Upper lobe of left lung (tissue), 6 donors: ENCODE measurements around the gene SEMA5A. TPM values are rescaled to one million over a fixed set of nuclear protein-coding genes. Genes with fewer than 3 reads are reported as not detected.
A peak's percentile ranks its signal among the peaks of the same experiment; 100 is the strongest.

ENCODE experiments used
- ATAC-seq, 2 donors: fragments of 200-7000 bp; cut with Tn5 transposase; one replicate each; pipeline ENCODE4 v1.9.1; 2022; ENCODE audit warnings: mild to moderate bottlenecking in 2 of 2, moderate library complexity in 2 of 2; ENCODE audit not compliant: low FRiP score in 2 of 2
- DNase-seq, 2 donors: peaks; one replicate each; pipeline ENCODE4 v3.0.0-alpha.2; 2019 to 2020
- H3K27ac ChIP-seq, 4 donors: fragments of 200-600 bp; sonication (generic); one replicate each; pipeline ENCODE4 v1.5.1; 2016 to 2019
- H3K27me3 ChIP-seq, 4 donors: fragments of 200-600 bp; sonication (generic); one replicate each; pipeline ENCODE4 v1.5.1; 2017 to 2019
- H3K36me3 ChIP-seq, 4 donors: fragments of 200-600 bp; sonication (generic); one replicate each; pipeline ENCODE4 v1.5.1; 2016 to 2019
- H3K4me1 ChIP-seq, 4 donors: fragments of 200-600 bp; sonication (generic); one replicate each; pipeline ENCODE4 v1.5.1; 2018 to 2019
- H3K4me3 ChIP-seq, 4 donors: fragments of 200-600 bp; sonication (generic); one replicate each; pipeline ENCODE4 v1.5.1; 2017 to 2019; ENCODE audit warnings: mild to moderate bottlenecking in 2 of 4, moderate library complexity in 1 of 4
- H3K9me3 ChIP-seq, 4 donors: fragments of 200-600 bp; sonication (generic); one replicate each; pipeline ENCODE4 v1.5.1; 2018 to 2019
- CTCF ChIP-seq, 6 experiments: fragments of 450-650 bp in 4 of 6; fragments of 200-600 bp in 2 of 6; sonication (generic) in 2 of 6; IDR thresholded peaks; one replicate each; pipeline ENCODE4 v1.5.1; 2016 to 2019; ENCODE audit warnings: antibody characterized with exemption in 6 of 6
- EP300 ChIP-seq, 4 donors: sonication (generic); formaldehyde crosslinking; IDR thresholded peaks; one replicate each; pipeline ENCODE4 v1.5.1; 2017; ENCODE audit warnings: antibody characterized with exemption in 4 of 4, control low read depth in 2 of 4
- POLR2A ChIP-seq, 4 donors: fragments of 450-650 bp; IDR thresholded peaks; one replicate each; pipeline ENCODE4 v1.5.1; 2016 to 2017; ENCODE audit warnings: antibody characterized with exemption in 4 of 4, mild to moderate bottlenecking in 2 of 4
- POLR2AphosphoS5 ChIP-seq, 2 donors: sonication (generic); formaldehyde crosslinking; IDR thresholded peaks; one replicate each; pipeline ENCODE4 v1.5.1; 2017; ENCODE audit warnings: antibody characterized with exemption in 2 of 2
- WGBS, 2 donors: methylation state at CpG; one replicate each; pipeline ENCODE4 v1.1.5; 2017 to 2018; 5-methylcytosine and 5-hydroxymethylcytosine counted together
- total RNA-seq, 6 donors: library from RNA; depleted of rRNA in 4 of 6; stranded (reverse); fragments of >200 nt in 4 of 6; gene quantifications; one replicate each; pipeline versions ENCODE4 v1.1.0 to v1.2.1, GENCODE V29; 2016 to 2021
- donor health status: DM: no; HTN: no; CAD: no; lungs with moderate emphysema.
- donor health status: DM: no; HTN: yes; CAD: no; lungs with severe emphysema.

The SEMA5A gene
- total RNA-seq, 6 donors from 2014 or later, result 5.2 to 40.5 (median 27.5) TPM

DNA sequence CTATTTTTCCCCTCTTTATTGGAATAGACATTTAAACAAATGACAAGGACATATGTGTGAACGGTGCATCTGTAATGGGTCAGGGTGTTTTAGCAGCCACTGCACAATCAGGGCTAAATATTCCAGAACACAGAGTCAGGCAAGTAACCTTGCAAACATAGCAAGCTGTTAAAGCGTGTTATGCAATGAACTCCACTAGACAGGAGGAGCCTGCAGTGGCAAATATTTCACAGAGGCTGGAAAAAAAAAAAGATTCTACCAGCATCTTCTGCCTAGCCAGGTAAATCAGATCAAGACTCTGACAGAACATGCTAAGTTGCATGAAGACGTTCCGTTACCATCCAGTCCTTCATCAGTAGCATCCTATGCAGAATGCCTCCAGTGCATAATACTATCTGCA is 171.8 kb downstream of the SEMA5A start:
- no peak for TF ChIP-seq CTCF (IDR thresholded peaks at IDR 0.05)
- no peak for TF ChIP-seq EP300 (IDR thresholded peaks at IDR 0.05)
- no peak for TF ChIP-seq POLR2AphosphoS5 (IDR thresholded peaks at IDR 0.05)
- no peak for TF ChIP-seq POLR2A (IDR thresholded peaks at IDR 0.05)
- Histone ChIP-seq H3K36me3 (no peaks in the 10 kb centered on the region), H3K4me3 (no peak overlapping the region), H3K4me1 (no peaks in the 10 kb centered on the region), H3K27ac (no peak overlapping the region), H3K27me3 (no peaks in the 10 kb centered on the region), H3K9me3 (no peaks in the 10 kb centered on the region)
- ATAC-seq, result no peak
- DNase-seq, result no peak
- WGBS, 2 donors, result 65 to 72% methylated on average over 4 of the region's 4 CpGs

DNA sequence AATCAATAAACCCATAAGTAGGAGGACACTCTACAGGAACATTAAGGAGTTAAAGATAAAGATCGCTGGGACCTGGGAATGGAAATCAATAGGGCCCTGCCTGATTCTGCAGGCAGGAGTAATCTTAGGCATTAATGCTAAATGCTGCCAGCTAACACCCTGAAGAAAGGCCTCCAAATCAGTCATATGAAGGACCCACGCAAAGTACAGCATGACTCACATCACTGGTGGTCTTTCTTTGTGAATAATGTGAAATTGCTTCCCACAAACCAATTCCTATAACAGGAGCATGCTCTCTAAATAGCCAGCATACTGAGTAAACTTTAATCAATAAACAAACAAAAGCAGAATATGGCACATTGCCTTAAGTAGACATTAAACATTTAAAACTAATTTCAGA is 172.3 kb downstream of the SEMA5A start:
- Histone ChIP-seq H3K27me3 (no peaks in the 10 kb centered on the region), H3K27ac (no peak overlapping the region), H3K9me3 (no peaks in the 10 kb centered on the region), H3K4me3 (no peak overlapping the region), H3K36me3 (no peaks in the 10 kb centered on the region), H3K4me1 (no peaks in the 10 kb centered on the region)
- DNase-seq (no peak), ATAC-seq (no peak)
- WGBS, 2 donors, result 91 to 94% methylated on average over 2 of the region's 2 CpGs
- TF ChIP-seq POLR2A (IDR thresholded peaks at IDR 0.05) (no peak), EP300 (IDR thresholded peaks at IDR 0.05) (no peak), POLR2AphosphoS5 (IDR thresholded peaks at IDR 0.05) (no peak), CTCF (IDR thresholded peaks at IDR 0.05) (no peak)

DNA sequence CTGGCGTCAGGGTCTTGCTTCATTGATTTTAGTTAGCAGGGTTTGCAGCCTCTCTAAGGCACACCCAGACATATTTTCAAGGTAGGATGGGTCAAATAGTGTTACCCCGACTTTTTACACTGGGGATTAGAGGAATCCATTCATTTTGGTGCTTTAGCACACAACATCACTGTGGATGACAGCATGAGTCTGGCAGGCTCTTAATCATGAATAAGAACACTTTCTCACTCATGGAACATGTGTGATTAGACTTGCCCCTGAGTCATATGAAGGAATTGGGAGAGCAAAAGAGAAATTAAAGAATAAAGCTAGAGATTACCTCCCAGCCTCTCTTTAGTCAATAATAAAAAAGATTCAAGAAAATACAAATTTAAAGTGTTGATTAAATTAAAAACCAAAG is 175.6 kb downstream of the SEMA5A start:
- WGBS, 2 donors, result 66 to 67% methylated on average over 2 of the region's 2 CpGs
- no peaks in the 10 kb centered on the region for H3K27me3 ChIP-seq
- no peaks in the 10 kb centered on the region for H3K36me3 ChIP-seq
- TF ChIP-seq CTCF (IDR thresholded peaks at IDR 0.05) (no peak), POLR2AphosphoS5 (IDR thresholded peaks at IDR 0.05) (no peak), POLR2A (IDR thresholded peaks at IDR 0.05) (no peak), EP300 (IDR thresholded peaks at IDR 0.05) (no peak)
- H3K27ac ChIP-seq, result no peak overlapping the region
- H3K9me3 ChIP-seq, result no peaks in the 10 kb centered on the region
- no peak overlapping the region for H3K4me3 ChIP-seq
- H3K4me1 ChIP-seq, result no peaks in the 10 kb centered on the region
- DNase-seq (no peak), ATAC-seq (no peak)

DNA sequence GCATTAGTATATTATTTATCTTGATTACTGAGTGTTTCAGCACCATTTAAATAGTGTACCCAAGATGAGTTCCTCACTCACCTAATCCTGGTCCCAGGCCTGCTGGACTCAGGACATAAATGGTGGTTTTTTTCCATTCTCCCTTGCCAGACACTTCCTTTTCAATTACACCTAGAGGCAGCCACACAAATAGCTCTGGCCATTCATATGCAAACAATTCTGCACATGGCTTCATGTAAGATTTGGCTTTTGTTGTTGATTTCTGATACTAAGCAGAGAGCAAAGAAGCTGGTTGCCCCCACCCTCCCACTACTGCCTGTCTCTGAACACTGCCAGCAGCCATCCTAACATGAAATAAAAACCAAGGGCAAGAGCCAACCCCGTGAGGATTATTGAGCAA is 180.4 kb downstream of the SEMA5A start:
- no peak overlapping the region for H3K4me3 ChIP-seq
- H3K27me3 ChIP-seq, result no peaks in the 10 kb centered on the region
- WGBS, 2 donors, result 53 to 67% methylated on average over 1 of the region's 1 CpG
- H3K4me1 ChIP-seq, result no peaks in the 10 kb centered on the region
- H3K9me3 ChIP-seq, result no peaks in the 10 kb centered on the region
- ATAC-seq (no peak), DNase-seq (no peak)
- no peaks in the 10 kb centered on the region for H3K36me3 ChIP-seq
- no peak for TF ChIP-seq POLR2A (IDR thresholded peaks at IDR 0.05)
- TF ChIP-seq EP300 (IDR thresholded peaks at IDR 0.05), result no peak
- no peak for TF ChIP-seq CTCF (IDR thresholded peaks at IDR 0.05)
- no peak for TF ChIP-seq POLR2AphosphoS5 (IDR thresholded peaks at IDR 0.05)
- no peak overlapping the region for H3K27ac ChIP-seq

DNA sequence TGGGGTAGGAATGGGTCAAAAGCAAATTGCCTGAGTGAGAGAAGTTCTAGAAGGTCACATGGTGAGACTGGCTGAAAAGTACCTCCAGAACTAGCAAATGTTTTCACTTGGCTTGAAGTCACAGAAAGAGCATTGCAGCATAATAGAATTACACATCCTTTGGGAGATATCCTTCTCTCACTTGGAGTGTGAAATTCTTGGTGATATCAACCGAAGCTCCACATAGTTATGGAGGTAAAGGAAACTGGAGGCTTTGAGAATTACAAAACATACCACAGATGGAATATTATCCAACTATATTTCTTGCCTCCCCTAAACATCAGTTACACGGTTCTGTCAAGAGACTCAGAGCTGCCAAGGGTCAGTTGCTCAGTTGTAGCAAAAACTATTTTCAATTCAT is 182.4 kb downstream of the SEMA5A start:
- Histone ChIP-seq H3K4me3 (no peak overlapping the region), H3K27me3 (no peaks in the 10 kb centered on the region), H3K4me1 (no peaks in the 10 kb centered on the region), H3K9me3 (no peaks in the 10 kb centered on the region), H3K27ac (no peak overlapping the region), H3K36me3 (no peaks in the 10 kb centered on the region)
- ATAC-seq (peak in 1 of 2 donors; percentile 17), DNase-seq (no peak)
- 49 to 56% methylated on average over 2 of the region's 2 CpGs for WGBS, 2 donors
- TF ChIP-seq POLR2AphosphoS5 (IDR thresholded peaks at IDR 0.05) (no peak), EP300 (IDR thresholded peaks at IDR 0.05) (no peak), POLR2A (IDR thresholded peaks at IDR 0.05) (no peak), CTCF (IDR thresholded peaks at IDR 0.05) (no peak)
